Kidney (tissue), 14 donors: ENCODE measurements around the gene BCKDK. TPM values are rescaled to one million over a fixed set of nuclear protein-coding genes. Genes with fewer than 3 reads are reported as not detected.

Experiments used
- DNase-seq, 5 donors: peaks; one replicate each; pipeline ENCODE4 v3.0.0-alpha.2; 2013 to 2020
- FAIRE-seq: peaks from 2 replicates; lab custom pipeline; 2012; peaks lifted over from hg19 to GRCh38; lab: Jason Lieb, UNC
- H3K27ac ChIP-seq, 2 donors: one replicate each; pipeline ENCODE4 v1.7.0; 2013; ENCODE audit warnings: low read depth in 2 of 2, low read length in 2 of 2, inconsistent platforms in 1 of 2
- H3K27me3 ChIP-seq: one replicate; pipeline ENCODE4 v1.7.1; 2013; ENCODE audit warnings: low read length, inconsistent platforms; ENCODE audit not compliant: control insufficient read depth, insufficient read depth
- H3K36me3 ChIP-seq, 3 donors: one replicate each; pipeline versions ENCODE4 v1.7.0 to v1.7.1; 2013; ENCODE audit warnings: low read length in 3 of 3, control low read depth in 1 of 3, inconsistent platforms in 1 of 3; ENCODE audit not compliant: insufficient read depth in 3 of 3, control insufficient read depth in 2 of 3
- H3K4me1 ChIP-seq, 3 donors: one replicate each; pipeline versions ENCODE4 v1.7.0 to v1.7.1; 2013; ENCODE audit warnings: low read length in 3 of 3, inconsistent platforms in 1 of 3, low read depth in 1 of 3; ENCODE audit not compliant: control insufficient read depth in 2 of 3, insufficient read depth in 2 of 3
- H3K4me3 ChIP-seq, 3 donors: one replicate each; pipeline versions ENCODE4 v1.7.0 to v1.8.1; 2013; ENCODE audit warnings: low read length in 3 of 3, control low read depth in 1 of 3, inconsistent platforms in 1 of 3
- H3K9ac ChIP-seq, 3 donors: one replicate each; pipeline versions ENCODE4 v1.7.0 to v1.7.1; 2013; ENCODE audit warnings: low read length in 3 of 3, control low read depth in 1 of 3, inconsistent platforms in 1 of 3
- H3K9me3 ChIP-seq, 3 donors: one replicate each; pipeline versions ENCODE4 v1.7.0 to v1.7.1; 2013; ENCODE audit warnings: low read length in 3 of 3, control low read depth in 1 of 3, inconsistent platforms in 1 of 3; ENCODE audit not compliant: control insufficient read depth in 2 of 3, insufficient read depth in 1 of 3
- CTCF ChIP-seq: IDR thresholded peaks from 3 replicates; pipeline ENCODE4 v1.5.1; 2012; ENCODE audit warnings: mild to moderate bottlenecking, moderate library complexity, borderline replicate concordance; ENCODE audit not compliant: insufficient read depth; ENCODE audit errors: extremely low read depth
- intact Hi-C: fragments of 100-400 bp; cut with DNase I; formaldehyde crosslinking; loops from one replicate; pipeline ENCODE4 v1.11.1; 2022
- polyA plus RNA-seq: library from polyadenylated mRNA; stranded (reverse); fragments of 350-450 nt; fragmentation: Illumina TruSeq; extraction: RNeasy Lipid Tissue Mini Kit (QIAGEN cat#74804); gene quantifications from one replicate; pipeline ENCODE4 v1.2.3, GENCODE V29; 2014; ENCODE audit warnings: low read depth, low replicate concordance; ENCODE audit not compliant: insufficient read depth
- total RNA-seq: library from RNA; stranded (reverse); fragmentation: NEBNext Ultra II Directional; extraction: Animal tissue kit (Norgen Biotek cat#: 25700); gene quantifications from one replicate; pipeline ENCODE4 v1.2.1, GENCODE V29; 2021
- donor health status: control.
- donor health status: control.
- donor health status: control.
- donor health status: control.
- donor health status: control.
- donor health status: DM: yes; HTN: yes; CAD: no.
- donor health status: Normal renal cell carcinoma (clear cell type).

Gene BCKDK
- total and polyA plus RNA-seq, 2 donors from 2014 or later: 47.6 to 70.6 TPM

GRCh38 chr16:31088459-31089183, 19.6 kb upstream of the BCKDK start, which contains the start of gene PRSS53:
Gene PRSS53, minus strand, starts transcription at chr16:31088943. Its CDS starts 134 bp downstream, at chr16:31088809.
- DNase-seq (no peak), FAIRE-seq (no peak)
- intact Hi-C loops: no loop called here
- H3K27me3 ChIP-seq: no peaks in the 10 kb centered on the region
- H3K9ac ChIP-seq: no peak within 1 kb of the TSS
- peaks cover 0 to 11% (median 4%) of the 10 kb centered on the region in 3 donors for H3K36me3 ChIP-seq
- no peak for TF ChIP-seq CTCF
- peaks cover 0 to 3% (median 0%) of the 10 kb centered on the region in 3 donors for H3K4me1 ChIP-seq
- no peak within 1 kb of the TSS for H3K27ac ChIP-seq
- no peak within 1 kb of the TSS for H3K4me3 ChIP-seq
- no peaks in the 10 kb centered on the region for H3K9me3 ChIP-seq

- FAIRE-seq: no peak
- DNase-seq: no peak
- Histone ChIP-seq H3K4me3 (no peak overlapping the region), H3K36me3 (peaks cover 0 to 11% (median 4%) of the 10 kb centered on the region in 3 donors), H3K27me3 (no peaks in the 10 kb centered on the region), H3K9ac (no peak overlapping the region), H3K27ac (no peak overlapping the region), H3K9me3 (no peaks in the 10 kb centered on the region), H3K4me1 (peaks cover 0 to 6% (median 0%) of the 10 kb centered on the region in 3 donors)
- TF ChIP-seq CTCF: no peak
- intact Hi-C loops: no loop called here
These were observed 19.0 kb upstream of the BCKDK start for GRCh38 chr16:31089199-31089598.

- Histone ChIP-seq H3K27ac (no peak overlapping the region), H3K36me3 (peaks cover 0 to 11% (median 4%) of the 10 kb centered on the region in 3 donors), H3K9ac (no peak overlapping the region), H3K4me1 (peaks cover 0 to 7% (median 0%) of the 10 kb centered on the region in 3 donors), H3K27me3 (no peaks in the 10 kb centered on the region), H3K4me3 (no peak overlapping the region), H3K9me3 (no peaks in the 10 kb centered on the region)
- FAIRE-seq (no peak), DNase-seq (no peak)
- TF ChIP-seq CTCF: no peak
- intact Hi-C loops: no loop called here
These were observed 17.6 kb upstream of the BCKDK start for GRCh38 chr16:31090540-31090939.
